Mesothelial cell of epicardium (in vitro differentiated cells): ENCODE measurements around the gene SLC16A6. TPM values are rescaled to one million over a fixed set of nuclear protein-coding genes. Genes with fewer than 3 reads are reported as not detected.
"Not testable (repeated sequence)": the region's sequence is repeated elsewhere in the genome, so short reads cannot be mapped to it uniquely, and the experiment has no call there.

Source experiments
- DNase-seq, 2 experiments: peaks; one replicate each; pipeline ENCODE4 v3.0.0; 2021; ENCODE audit warnings: low spot score in 2 of 2; ENCODE audit not compliant: unreplicated experiment in 2 of 2
- H3K27ac Mint-ChIP-seq: 2 replicates; pipeline ENCODE4 v1.8.0; 2021; ENCODE audit warnings: mixed read lengths
- H3K27me3 Mint-ChIP-seq: 2 replicates; pipeline ENCODE4 v1.8.0; 2021; ENCODE audit warnings: low read depth, mixed read lengths
- H3K36me3 Mint-ChIP-seq: 2 replicates; pipeline ENCODE4 v1.8.0; 2021; ENCODE audit warnings: mixed read lengths
- H3K4me1 Mint-ChIP-seq: 2 replicates; pipeline ENCODE4 v1.8.0; 2021; ENCODE audit warnings: mixed read lengths
- H3K4me3 Mint-ChIP-seq: 2 replicates; pipeline ENCODE4 v1.8.0; 2021; ENCODE audit warnings: mild to moderate bottlenecking, moderate library complexity, mixed read lengths
- H3K9me3 Mint-ChIP-seq: 2 replicates; pipeline ENCODE4 v1.8.0; 2021; ENCODE audit warnings: mixed read lengths
- CTCF ChIP-seq: fragments of 200-600 bp; sonication (generic); IDR thresholded peaks from one replicate; pipeline ENCODE4 v1.5.0; 2021; ENCODE audit warnings: antibody characterized with exemption; ENCODE audit not compliant: unreplicated experiment
- total RNA-seq: library from RNA; stranded (reverse); gene quantifications from 3 replicates; pipeline ENCODE4 v1.2.1, GENCODE V29; 2021

Gene SLC16A6
- total RNA-seq, 1 donor from 2014 or later = 1.3 TPM

GRCh38 chr17:68231541-68231940, 59.4 kb downstream of the SLC16A6 start:
- Mint-ChIP-seq H3K27ac (no peak overlapping the region), H3K27me3 (no peaks in the 10 kb centered on the region)
- TF ChIP-seq CTCF = no peak

GRCh38 chr17:68231131-68231530, 59.8 kb downstream of the SLC16A6 start:
- H3K9me3 Mint-ChIP-seq, H3K4me3 Mint-ChIP-seq, H3K27ac Mint-ChIP-seq, H3K36me3 Mint-ChIP-seq, H3K27me3 Mint-ChIP-seq, DNase-seq: not testable (repeated sequence)
- H3K4me1 Mint-ChIP-seq = peaks cover 12% of the 10 kb centered on the region

More at GRCh38 chr17:68231541-68231940, 59.4 kb downstream of the SLC16A6 start:
- no peak for DNase-seq
- Mint-ChIP-seq H3K4me3 (no peak overlapping the region), H3K4me1 (peaks cover 12% of the 10 kb centered on the region), H3K36me3 (peaks cover 7% of the 10 kb centered on the region), H3K9me3 (no peaks in the 10 kb centered on the region)

- Mint-ChIP-seq H3K4me3 (no peak overlapping the region), H3K4me1 (peaks cover 12% of the 10 kb centered on the region), H3K27ac (peak overlapping the region; percentile 85), H3K27me3 (no peaks in the 10 kb centered on the region), H3K36me3 (peaks cover 7% of the 10 kb centered on the region), H3K9me3 (no peaks in the 10 kb centered on the region)
- no peak for TF ChIP-seq CTCF
- no peak for DNase-seq
These were observed 61.3 kb downstream of the SLC16A6 start for GRCh38 chr17:68229619-68230018.

GRCh38 chr17:68228817-68229570, 61.9 kb downstream of the SLC16A6 start:
- Mint-ChIP-seq H3K9me3 (no peaks in the 10 kb centered on the region), H3K27me3 (no peaks in the 10 kb centered on the region), H3K4me1 (peaks cover 12% of the 10 kb centered on the region), H3K27ac (peak overlapping the region; percentile 85), H3K36me3 (peaks cover 7% of the 10 kb centered on the region), H3K4me3 (no peak overlapping the region)
- no peak for DNase-seq
- no peak for TF ChIP-seq CTCF

GRCh38 chr17:68228039-68228680, 62.8 kb downstream of the SLC16A6 start:
- H3K9me3 Mint-ChIP-seq, H3K36me3 Mint-ChIP-seq, H3K4me3 Mint-ChIP-seq, DNase-seq, H3K27ac Mint-ChIP-seq, H3K27me3 Mint-ChIP-seq: not testable (repeated sequence)
- H3K4me1 Mint-ChIP-seq = peaks cover 12% of the 10 kb centered on the region

GRCh38 chr17:68225055-68225454, 65.9 kb downstream of the SLC16A6 start:
- H3K27me3 Mint-ChIP-seq, H3K4me3 Mint-ChIP-seq, H3K27ac Mint-ChIP-seq, H3K9me3 Mint-ChIP-seq, DNase-seq: not testable (repeated sequence)
- Mint-ChIP-seq H3K36me3 (peaks cover 15% of the 10 kb centered on the region), H3K4me1 (peaks cover 17% of the 10 kb centered on the region)

- Mint-ChIP-seq H3K4me1 (peaks cover 5% of the 10 kb centered on the region), H3K9me3 (no peaks in the 10 kb centered on the region), H3K27ac (no peak overlapping the region), H3K27me3 (no peaks in the 10 kb centered on the region), H3K4me3 (no peak overlapping the region), H3K36me3 (peaks cover 16% of the 10 kb centered on the region)
- DNase-seq = no peak
- no peak for TF ChIP-seq CTCF
These were observed 68.3 kb downstream of the SLC16A6 start for GRCh38 chr17:68222606-68223005.
